A549 treated with ZK216348 at 1 μM for 4 hours (cell line): ENCODE measurements around the gene CACNA1C. TPM values are rescaled to one million over a fixed set of nuclear protein-coding genes. Genes with fewer than 3 reads are reported as not detected.

Experiments
- total RNA-seq: library from RNA; stranded (reverse); fragments of 200-300 nt; extraction: Qiagen RNA extraction; gene quantifications from 5 replicates; pipeline ENCODE4 v1.2.3, GENCODE V29; 2022; ENCODE audit warnings: low read depth

The CACNA1C gene
- 0.09 to 0.11 TPM in 2 of 5 replicates, not detected in the others for total RNA-seq

GRCh38 chr12:2052826-2053678, at the start of gene CACNA1C:
Gene CACNA1C (plus strand): TSS chr12:2052987. CDS start chr12:2053563, 576 bp downstream.

GRCh38 chr12:2004113-2004929, 48.5 kb upstream of the CACNA1C start, which contains the start of gene DCP1B:
Gene DCP1B (minus strand): TSS chr12:2004457. CDS start chr12:2004431, 26 bp downstream.

Other genes starting within 250 kb of the CACNA1C start
- not detected in 5 replicates for gene LRTM2, start 232.4 kb upstream of the CACNA1C start, total RNA-seq
- gene CACNA2D4, start 134.3 kb upstream of the CACNA1C start, total RNA-seq = not detected in 5 replicates
- gene DCP1B, start 48.5 kb upstream of the CACNA1C start, total RNA-seq = 6.7 to 7.8 TPM (median 7.0 TPM) in 5 replicates